PC-9 (cell line): ENCODE data around the gene ARL6IP5. TPM values are rescaled to one million over a fixed set of nuclear protein-coding genes. Genes with fewer than 3 reads are reported as not detected.
A peak's percentile ranks its signal among the peaks of the same experiment; 100 is the strongest.

ENCODE experiments used
- BruUV-seq: library from RNA; stranded (reverse); fragments of 400-500 nt; replicated peaks from 2 replicates; lab custom pipeline; 2021; lab: Mats Ljungman, UMichigan
- CTCF ChIA-PET: fragments of 300-600 bp; sonication (Branson Sonifier 250); formaldehyde crosslinking; loops from one replicate; lab custom pipeline; 2022; ENCODE audit warnings: antibody characterized with exemption; lab: Charles Lee
- POLR2A ChIA-PET: fragments of 300-600 bp; sonication (Branson Sonifier 250); formaldehyde crosslinking; loops from one replicate; lab custom pipeline; 2022; ENCODE audit warnings: antibody characterized with exemption; ENCODE audit not compliant: unreplicated experiment; lab: Charles Lee
- DNase-seq, 2 experiments: peaks; one replicate each; pipeline versions ENCODE4 v3.0.0 to v3.0.0-alpha.2; 2015 to 2022; ENCODE audit warnings: mixed read lengths in 1 of 2
- H2AFZ ChIP-seq: fragments of 200-600 bp; sonication (generic); 2 replicates; pipeline ENCODE4 v1.8.1; 2017; ENCODE audit warnings: antibody characterized with exemption
- H3F3A ChIP-seq: fragments of 200-600 bp; sonication (generic); 2 replicates; pipeline ENCODE4 v1.8.1; 2017; ENCODE audit warnings: antibody characterized with exemption, mild to moderate bottlenecking, low read depth; ENCODE audit not compliant: insufficient read depth
- H3K27ac ChIP-seq: fragments of 200-600 bp; sonication (generic); 2 replicates; pipeline ENCODE4 v1.6.1; 2016; ENCODE audit warnings: mixed run types
- H3K27me3 ChIP-seq: fragments of 200-600 bp; sonication (generic); 2 replicates; pipeline ENCODE4 v1.6.1; 2016; ENCODE audit warnings: low read depth, mixed run types; ENCODE audit not compliant: insufficient read depth
- H3K36me3 ChIP-seq: fragments of 200-600 bp; sonication (generic); 2 replicates; pipeline ENCODE4 v1.6.1; 2016; ENCODE audit warnings: low read depth, mixed run types
- H3K4me1 ChIP-seq: fragments of 200-600 bp; sonication (generic); replicated peaks from 2 replicates; pipeline ENCODE4 v1.6.1; 2016; ENCODE audit warnings: mixed run types; ENCODE audit not compliant: insufficient read depth
- H3K4me2 ChIP-seq: fragments of 200-600 bp; sonication (generic); 2 replicates; pipeline ENCODE4 v1.6.1; 2017; ENCODE audit warnings: mixed run types
- H3K4me3 ChIP-seq: fragments of 200-600 bp; sonication (generic); 2 replicates; pipeline ENCODE4 v1.6.1; 2016; ENCODE audit warnings: mixed run types
- H3K79me2 ChIP-seq: fragments of 200-600 bp; sonication (generic); 2 replicates; pipeline ENCODE4 v1.6.1; 2017; ENCODE audit warnings: low read depth, mixed run types
- H3K9me2 ChIP-seq: fragments of 200-600 bp; sonication (generic); 2 replicates; pipeline ENCODE4 v1.8.1; 2017; ENCODE audit warnings: mild to moderate bottlenecking; ENCODE audit not compliant: insufficient read depth
- H3K9me3 ChIP-seq: fragments of 200-600 bp; sonication (generic); 2 replicates; pipeline ENCODE4 v1.8.1; 2016; ENCODE audit warnings: low read depth; ENCODE audit not compliant: insufficient read depth
- H4K20me1 ChIP-seq: fragments of 200-600 bp; sonication (generic); 2 replicates; pipeline ENCODE4 v1.8.1; 2017; ENCODE audit not compliant: insufficient read depth
- CTCF ChIP-seq: fragments of 200-600 bp; sonication (generic); conservative IDR thresholded peaks from 2 replicates; pipeline ENCODE4 v1.6.1; 2017; ENCODE audit warnings: mixed run types, antibody characterized with exemption, mild to moderate bottlenecking, moderate library complexity
- EZH2 ChIP-seq: fragments of 200-600 bp; sonication (generic); IDR thresholded peaks from 2 replicates; pipeline ENCODE4 v1.8.0; 2017; ENCODE audit warnings: antibody characterized with exemption, low read depth
- intact Hi-C: fragments of 100-400 bp; cut with micrococcal nuclease; formaldehyde crosslinking; loops from one replicate; pipeline ENCODE4 v1.10.0; 2022; ENCODE audit not compliant: unreplicated experiment
- total RNA-seq: library from RNA; stranded (reverse); gene quantifications from 2 replicates; pipeline ENCODE4 v1.2.3, GENCODE V29; 2021

The ARL6IP5 gene
- total RNA-seq, 1 experiment from 2014 or later, result 45.7 TPM

- DNase-seq, result no peak
- Histone ChIP-seq H3K9me2 (no peaks in the 10 kb centered on the region), H3K27ac (peak overlapping the region; percentile 52), H3K4me3 (no peak overlapping the region), H3K36me3 (peaks cover 9% of the 10 kb centered on the region; the same call in 1 of the 2 replicates), H3F3A (peaks cover 36% of the 10 kb centered on the region; the same call in 1 of the 2 replicates), H3K27me3 (no peaks in the 10 kb centered on the region), H3K79me2 (peaks cover 52% of the 10 kb centered on the region), H4K20me1 (no peaks in the 10 kb centered on the region), H3K9me3 (no peaks in the 10 kb centered on the region), H3K4me2 (peak overlapping the region; percentile 12; the same call in 1 of the 2 replicates), H3K4me1 (peaks cover 64% of the 10 kb centered on the region), H2AFZ (no peak overlapping the region)
- TF ChIP-seq CTCF (no peak), EZH2 (no peak)
- ChIA-PET POLR2A (interaction anchor here (0.6 kb wide), 3 partner anchors 27 to 191 kb away, joined by 3 to 4 read pairs (median 3); no protein-coding TSS in a partner anchor), CTCF (interaction anchor here (0.6 to 1.8 kb wide), 2 partner anchors 10 to 230 kb away, joined by 4 to 8 read pairs; no protein-coding TSS in a partner anchor)
- no TSS peak for BruUV-seq
- intact Hi-C loops, result no loop called here
These were observed 6.8 kb downstream of the ARL6IP5 start for GRCh38 chr3:69091389-69092029.

GRCh38 chr3:69092030-69092516, 7.3 kb downstream of the ARL6IP5 start:
- TF ChIP-seq CTCF (no peak), EZH2 (no peak)
- H3K36me3 ChIP-seq, result peaks cover 9% of the 10 kb centered on the region; the same call in 1 of the 2 replicates
- BruUV-seq, result no TSS peak
- intact Hi-C loops, result no loop called here
- H3K9me3 ChIP-seq, result no peaks in the 10 kb centered on the region
- H3K27me3 ChIP-seq, result no peaks in the 10 kb centered on the region
- CTCF ChIA-PET, result interaction anchor here (1.8 kb wide), 1 partner anchor 9 kb away, joined by 8 read pairs; no protein-coding TSS in a partner anchor
- peak in 1 of 2 experiments; percentile 61 for DNase-seq
- peak overlapping the region; percentile 12 for H3K4me2 ChIP-seq
- H3K79me2 ChIP-seq, result peaks cover 50% of the 10 kb centered on the region
- no peaks in the 10 kb centered on the region for H3K9me2 ChIP-seq
- peaks cover 30% of the 10 kb centered on the region; the same call in 1 of the 2 replicates for H3F3A ChIP-seq
- H3K4me3 ChIP-seq, result no peak overlapping the region
- H4K20me1 ChIP-seq, result no peaks in the 10 kb centered on the region
- H2AFZ ChIP-seq, result no peak overlapping the region
- H3K4me1 ChIP-seq, result peaks cover 59% of the 10 kb centered on the region
- peak overlapping the region; percentile 52 for H3K27ac ChIP-seq
- POLR2A ChIA-PET, result interaction anchor here (0.6 kb wide), 2 partner anchors 140 to 190 kb away, joined by 3 to 4 read pairs; no protein-coding TSS in a partner anchor

- CTCF ChIA-PET, result no interaction called here
These were observed 9.9 kb downstream of the ARL6IP5 start for GRCh38 chr3:69094467-69095205.

More at GRCh38 chr3:69094467-69095205, 9.9 kb downstream of the ARL6IP5 start:
- intact Hi-C loops, result no loop called here
- TF ChIP-seq EZH2, result no peak
- no peak for DNase-seq
- H3K9me2 ChIP-seq, result no peaks in the 10 kb centered on the region
- H3K36me3 ChIP-seq, result peaks cover 4% of the 10 kb centered on the region; the same call in 1 of the 2 replicates
- no peak overlapping the region for H3K4me3 ChIP-seq
- H3K27ac ChIP-seq, result no peak overlapping the region
- POLR2A ChIA-PET, result no interaction called here
- H3K79me2 ChIP-seq, result peaks cover 27% of the 10 kb centered on the region
- H3K4me1 ChIP-seq, result peaks cover 33% of the 10 kb centered on the region
- H3K27me3 ChIP-seq, result no peaks in the 10 kb centered on the region
- H4K20me1 ChIP-seq, result no peaks in the 10 kb centered on the region
- no TSS peak for BruUV-seq
- no peak overlapping the region for H3K4me2 ChIP-seq
- H2AFZ ChIP-seq, result no peak overlapping the region
- no peaks in the 10 kb centered on the region for H3K9me3 ChIP-seq
- peaks cover 16% of the 10 kb centered on the region; the same call in 1 of the 2 replicates for H3F3A ChIP-seq
